HG02885 (cell line): Measurements from ENCODE around the gene LAMC1.

ENCODE experiments used
- ATAC-seq: cut with Tn5 transposase; IDR thresholded peaks from one replicate; pipeline ENCODE4 v1.9.1; 2021; ENCODE audit warnings: mild to moderate bottlenecking; ENCODE audit not compliant: unreplicated experiment, poor library complexity

The LAMC1 gene

GRCh38 chr1:183023146-183023600, at the start of gene LAMC1:
TSS of gene LAMC1 (plus strand) at chr1:183023420. CDS start at chr1:183023717, 297 bp downstream.
- peak; percentile 38 for ATAC-seq

DNA sequence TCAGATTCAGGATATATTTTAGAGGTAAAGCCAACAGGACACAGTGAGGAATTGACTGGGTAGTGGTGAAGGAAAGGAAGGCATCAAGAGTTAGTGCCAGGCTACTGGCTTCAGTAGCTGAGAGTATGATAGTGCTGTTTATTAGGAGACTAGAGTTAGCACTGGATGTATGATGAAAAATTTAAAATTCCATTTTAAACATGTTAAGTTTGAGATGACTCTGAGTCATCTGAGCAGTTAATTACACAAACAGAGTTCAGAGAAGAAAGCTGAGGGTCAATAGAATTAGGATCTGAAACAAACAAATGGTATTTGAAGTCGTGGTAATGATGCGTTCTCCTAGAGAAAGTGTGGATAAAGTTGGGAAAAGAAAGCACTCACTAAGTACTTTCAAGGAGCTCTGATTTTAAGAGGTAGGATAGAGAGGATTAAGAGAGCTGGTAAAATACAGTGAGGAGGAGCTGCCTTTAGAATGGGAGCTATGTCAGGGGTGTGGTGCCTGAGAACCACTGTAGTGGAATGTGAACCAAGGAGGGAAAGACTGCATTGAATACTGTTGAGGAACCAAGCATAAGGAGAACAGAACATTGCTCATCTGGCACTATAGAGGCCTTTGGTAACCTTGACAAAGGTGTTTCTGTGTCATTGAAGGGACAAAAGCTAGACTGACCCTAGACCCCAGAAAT, 48.6 kb upstream of the LAMC1 start:
- no peak for ATAC-seq

DNA sequence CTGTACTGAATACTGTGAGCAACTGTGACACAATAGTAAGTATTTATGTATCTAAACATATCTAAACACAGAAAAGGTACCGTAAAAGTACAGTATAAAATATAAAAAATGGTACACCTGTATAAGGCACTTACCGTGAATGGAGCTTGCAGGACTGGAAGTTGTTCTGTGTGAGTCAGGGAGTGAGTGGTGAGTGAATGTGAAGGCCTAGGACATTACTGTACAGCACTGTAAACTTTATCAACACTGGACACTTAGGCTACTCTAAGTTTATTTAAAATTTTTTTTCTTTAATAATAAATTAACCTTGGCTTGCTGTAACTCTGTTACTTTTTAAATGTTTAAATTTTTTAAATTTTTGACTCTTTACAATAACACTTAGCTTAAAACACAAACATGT, 45.7 kb upstream of the LAMC1 start:
- no peak for ATAC-seq

- ATAC-seq, result no peak
Measured at GRCh38 chr1:182978151-182978853, 44.9 kb upstream of the LAMC1 start.

DNA sequence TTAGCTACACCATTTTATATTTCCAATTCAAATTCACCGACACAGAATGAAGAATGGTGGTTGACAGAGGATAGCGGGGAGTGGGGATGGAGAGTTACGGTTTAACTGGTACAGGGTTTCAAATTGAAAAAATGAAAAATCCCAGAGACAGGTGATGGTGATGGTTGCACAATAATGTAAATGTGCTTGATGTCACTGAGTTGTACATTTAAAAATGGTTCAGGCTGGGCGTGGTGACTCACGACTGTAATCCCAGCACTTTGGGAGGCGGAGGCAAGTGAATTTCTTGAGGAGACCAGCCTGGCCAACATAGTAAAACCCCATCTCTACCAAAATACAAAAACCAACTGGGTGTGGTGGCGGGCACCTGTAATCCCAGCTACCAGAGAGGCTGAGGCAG, 39.1 kb upstream of the LAMC1 start:
- ATAC-seq, result no peak

DNA sequence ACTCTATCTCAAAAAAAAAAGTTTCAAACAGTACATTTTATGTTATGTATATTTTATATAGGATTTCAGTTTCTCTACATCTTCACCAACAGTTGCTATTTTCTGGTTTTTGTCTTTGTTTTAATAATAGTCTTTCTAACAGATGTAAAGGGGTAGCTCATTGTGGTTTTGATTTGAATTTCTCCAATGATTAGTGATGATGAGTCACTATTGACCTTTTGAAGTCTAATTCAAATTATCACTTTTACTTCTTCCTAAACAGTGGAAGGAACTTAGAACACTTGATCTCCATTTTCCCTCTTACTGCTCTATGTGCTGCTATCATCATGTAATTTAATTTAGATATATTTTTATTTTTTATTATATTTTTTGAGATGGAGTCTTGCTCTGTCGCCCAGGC, 38.6 kb upstream of the LAMC1 start:
- ATAC-seq, result no peak

- ATAC-seq, result no peak
Measured at GRCh38 chr1:182985876-182986275, 37.3 kb upstream of the LAMC1 start.

DNA sequence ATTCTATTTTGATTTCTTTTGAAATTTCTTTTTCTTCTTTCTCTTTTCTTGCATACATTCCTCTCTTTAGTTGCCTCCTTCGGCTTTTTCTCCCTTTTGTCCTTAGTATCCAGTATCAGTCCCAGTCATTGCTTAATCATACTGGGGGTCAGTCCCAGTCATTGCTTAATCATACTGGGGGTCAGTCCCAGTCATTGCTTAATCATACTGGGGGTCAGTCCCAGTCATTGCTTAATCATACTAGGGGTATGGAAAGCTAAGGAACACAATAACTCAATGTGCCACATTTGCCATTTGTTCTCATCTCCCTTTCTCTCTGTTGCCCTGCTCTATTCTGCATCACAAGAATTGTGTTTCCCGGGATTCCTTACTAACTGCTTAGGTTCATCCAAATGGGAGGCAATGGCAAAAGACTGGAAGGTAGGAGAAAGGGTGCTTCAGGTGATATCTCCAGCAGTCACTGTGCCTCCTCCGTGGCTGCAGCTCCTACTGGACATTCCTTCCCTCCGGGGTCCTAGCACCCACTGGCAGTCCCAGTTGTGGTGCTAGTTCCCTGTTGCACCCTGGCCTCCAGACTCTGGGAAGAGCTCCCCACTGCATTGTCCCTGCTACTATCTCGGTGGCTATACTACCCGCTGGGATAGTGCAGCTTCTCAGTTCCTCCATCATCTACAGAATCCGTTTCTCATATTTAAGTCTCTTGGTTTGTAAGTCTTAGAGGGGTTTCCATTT, 32.6 kb upstream of the LAMC1 start:
- no peak for ATAC-seq

DNA sequence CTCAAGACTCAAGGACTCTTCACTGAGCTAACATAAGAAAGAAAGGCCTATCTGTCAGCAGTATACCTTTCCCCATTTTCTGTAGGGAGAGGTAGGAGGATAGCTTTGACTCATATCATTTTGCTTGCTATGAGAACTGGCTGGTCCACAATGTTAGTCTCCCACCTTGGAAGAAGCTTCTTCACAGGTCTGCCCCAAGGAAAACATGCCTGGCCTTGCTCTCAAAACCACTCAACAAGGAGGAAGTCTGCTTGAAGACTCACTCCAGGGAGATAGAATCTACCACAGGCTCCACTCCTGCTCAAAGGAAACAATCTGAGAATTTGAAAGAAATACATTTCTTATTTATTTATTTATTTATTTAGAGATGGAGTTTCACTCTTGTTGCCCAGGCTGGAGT, 29.5 kb upstream of the LAMC1 start:
- ATAC-seq, result no peak

DNA sequence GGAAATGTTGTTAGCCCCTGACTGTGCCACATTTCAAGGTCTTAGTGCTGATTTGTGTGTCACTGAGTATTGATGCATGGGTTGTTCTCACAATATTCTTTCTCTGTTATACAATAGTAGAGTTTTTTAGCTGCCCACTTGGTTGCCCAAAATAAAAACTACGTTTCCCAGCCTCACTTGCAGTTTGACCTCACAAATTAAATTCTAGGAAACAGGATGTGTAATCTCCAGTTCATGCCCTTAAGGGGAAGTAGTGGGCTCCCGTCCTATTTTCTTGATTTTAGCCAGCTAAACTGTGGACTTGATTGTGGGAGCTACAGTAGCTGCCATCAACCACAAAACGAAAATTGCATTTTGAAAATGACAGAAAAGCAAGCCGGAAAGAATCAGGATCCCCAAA, 27.3 kb upstream of the LAMC1 start:
- no peak for ATAC-seq

GRCh38 chr1:182996816-182997215, 26.4 kb upstream of the LAMC1 start:
- ATAC-seq, result no peak

DNA sequence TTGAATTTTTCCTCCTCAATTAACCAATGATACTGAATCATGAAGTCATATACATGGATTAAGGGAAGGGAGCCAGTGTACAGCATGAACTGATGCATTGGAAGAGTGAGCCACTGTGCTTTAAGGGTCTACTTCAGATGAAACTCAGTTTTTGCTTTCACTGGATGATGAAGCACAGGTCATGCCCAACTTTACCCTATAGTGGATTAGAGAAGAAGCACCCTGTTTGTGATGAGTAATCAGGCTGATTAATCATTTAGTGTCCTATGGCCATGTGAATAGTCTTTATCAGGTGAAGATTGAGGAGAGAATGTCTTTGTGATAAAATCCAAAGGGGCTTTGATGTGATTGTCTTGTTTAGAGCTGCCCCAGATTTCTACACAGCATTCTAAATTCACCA, 24.7 kb upstream of the LAMC1 start:
- no peak for ATAC-seq

- no peak for ATAC-seq
Measured at GRCh38 chr1:183000167-183000962, 22.9 kb upstream of the LAMC1 start.

DNA sequence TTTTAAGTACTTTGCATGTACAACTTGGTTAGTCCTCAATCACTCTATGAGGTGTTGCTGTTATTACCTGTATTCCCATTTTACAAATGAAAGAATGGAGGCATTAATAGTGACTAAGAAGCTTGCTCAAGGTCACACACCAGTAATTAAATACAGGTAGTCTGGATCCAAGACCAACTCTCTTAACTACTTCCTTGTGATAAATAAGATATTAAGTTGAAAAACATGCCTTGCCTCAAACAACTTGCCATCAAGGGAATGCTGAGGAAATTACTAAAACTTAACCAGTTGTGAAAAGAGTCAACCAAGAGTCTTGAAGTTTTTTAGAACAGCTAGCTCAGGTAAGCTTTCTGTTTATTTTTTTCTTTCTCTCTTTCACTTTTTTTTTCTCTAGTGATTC, 21.0 kb upstream of the LAMC1 start:
- ATAC-seq, result no peak

- ATAC-seq, result no peak
Measured at GRCh38 chr1:183002797-183003196, 20.4 kb upstream of the LAMC1 start.

- no peak for ATAC-seq
Measured at GRCh38 chr1:183003203-183003602, 20.0 kb upstream of the LAMC1 start.

- no peak for ATAC-seq
Measured at GRCh38 chr1:183004141-183004540, 19.1 kb upstream of the LAMC1 start.

- no peak for ATAC-seq
Measured at GRCh38 chr1:183011859-183012258, 11.4 kb upstream of the LAMC1 start.

DNA sequence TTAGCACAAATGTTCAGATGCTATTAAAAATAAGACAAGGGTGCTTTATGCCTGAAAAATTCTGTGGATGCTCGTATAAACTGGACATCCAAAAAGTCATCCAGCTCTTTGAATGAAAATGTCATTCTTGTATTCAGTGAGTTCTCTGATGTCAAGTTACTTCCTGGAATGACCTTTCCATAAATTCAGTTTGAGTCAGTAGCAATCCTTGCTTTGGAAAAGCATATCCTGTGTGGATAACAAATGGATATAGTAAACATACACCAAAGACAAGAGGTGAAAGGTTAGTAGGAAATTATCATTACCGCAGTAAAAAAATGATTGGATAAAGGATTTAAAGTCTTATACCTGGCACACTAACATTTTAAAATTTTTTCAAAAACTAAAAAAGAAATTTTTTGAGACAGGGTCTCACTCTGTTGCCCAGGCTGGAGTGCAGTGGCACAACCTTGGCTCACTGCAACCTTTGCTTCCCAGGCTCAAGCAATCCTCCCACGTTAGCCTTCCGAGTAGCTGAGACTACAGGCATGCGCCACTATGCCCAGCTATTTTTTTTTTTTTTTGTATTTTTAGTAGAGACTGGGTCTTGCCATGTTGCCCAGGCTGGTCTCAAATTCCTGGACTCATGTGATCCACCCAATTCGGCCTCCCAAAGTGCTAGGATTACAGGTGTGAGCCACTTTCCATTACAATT, 10.8 kb upstream of the LAMC1 start:
- no peak for ATAC-seq

DNA sequence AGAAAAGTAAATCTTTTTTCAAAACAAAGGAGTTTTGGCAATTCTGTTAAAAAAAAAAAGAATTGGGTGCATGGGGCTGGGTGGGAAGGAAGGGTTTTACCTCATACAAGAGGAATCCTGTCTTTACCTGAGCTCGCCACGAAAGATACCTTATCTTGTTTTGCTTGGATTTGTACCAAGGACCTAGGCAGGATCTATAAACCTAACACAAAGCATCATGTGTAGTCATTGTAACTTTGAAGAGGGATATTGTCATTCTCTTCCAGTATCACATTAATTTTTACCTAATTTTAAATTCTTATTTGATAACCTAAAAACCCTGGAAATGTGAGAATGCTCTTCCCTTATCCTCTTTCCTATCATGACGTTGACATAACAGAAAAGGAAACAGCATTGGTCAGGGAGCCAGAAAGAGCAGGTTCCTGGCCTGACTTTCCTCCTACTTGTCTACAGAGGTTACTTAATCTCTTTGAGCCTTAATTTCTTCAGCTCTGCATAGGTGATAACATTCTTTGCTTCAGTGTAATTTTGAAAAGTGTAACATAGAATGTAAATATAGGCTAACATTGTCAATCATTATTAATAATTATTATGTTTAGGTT, 4.0 kb upstream of the LAMC1 start:
- no peak for ATAC-seq
